Esophagus squamous epithelium (tissue), 5 donors: ENCODE results near the gene NDFIP1. TPM values are rescaled to one million over a fixed set of nuclear protein-coding genes. Genes with fewer than 3 reads are reported as not detected.

Source experiments
- DNase-seq: peaks from one replicate; lab custom pipeline; 2025; lab: John Stamatoyannopoulos, UW
- H3K27ac ChIP-seq, 4 donors: fragments of 200-600 bp; sonication (generic); one replicate each; pipeline ENCODE4 v1.5.1; 2016 to 2019; ENCODE audit warnings: mild to moderate bottlenecking in 1 of 4
- H3K27me3 ChIP-seq, 4 donors: fragments of 200-600 bp; sonication (generic); 1 replicate in 3 of 4; 2 replicates in 1 of 4; pipeline versions ENCODE4 v1.5.1 to v1.6.0; 2017 to 2021; ENCODE audit warnings: antibody characterized with exemption in 1 of 4
- H3K36me3 ChIP-seq, 3 donors: fragments of 200-600 bp; sonication (generic); one replicate each; pipeline ENCODE4 v1.5.1; 2016 to 2019
- H3K4me1 ChIP-seq, 3 donors: fragments of 200-600 bp; sonication (generic); one replicate each; pipeline ENCODE4 v1.5.1; 2017 to 2019
- H3K4me3 ChIP-seq, 4 donors: fragments of 200-600 bp; sonication (generic); 1 replicate in 3 of 4; 2 replicates in 1 of 4; pipeline ENCODE4 v1.5.1; 2016 to 2019; ENCODE audit warnings: mild to moderate bottlenecking in 2 of 4, moderate library complexity in 1 of 4
- H3K9me3 ChIP-seq, 3 donors: fragments of 200-600 bp; sonication (generic); one replicate each; pipeline ENCODE4 v1.5.1; 2016 to 2019
- CTCF ChIP-seq, 6 experiments: fragments of 450-650 bp in 4 of 6; fragments of 200-600 bp in 2 of 6; sonication (generic) in 2 of 6; IDR thresholded peaks; one replicate each; pipeline ENCODE4 v1.5.1; 2016 to 2019; ENCODE audit warnings: antibody characterized with exemption in 6 of 6, mild to moderate bottlenecking in 4 of 6, moderate library complexity in 4 of 6
- POLR2A ChIP-seq, 4 donors: fragments of 450-650 bp; IDR thresholded peaks; one replicate each; pipeline ENCODE4 v1.6.1; 2017; ENCODE audit warnings: antibody characterized with exemption in 4 of 4, mild to moderate bottlenecking in 4 of 4, moderate library complexity in 3 of 4
- WGBS, 2 donors: methylation state at CpG; one replicate each; pipeline ENCODE4 v1.1.5; 2018; 5-methylcytosine and 5-hydroxymethylcytosine counted together
- intact Hi-C: fragments of 100-400 bp; cut with DNase I; formaldehyde crosslinking; loops from one replicate; pipeline ENCODE4 v1.15.0; 2022
- total RNA-seq, 4 donors: library from RNA; depleted of rRNA; stranded (reverse); fragments of >200 nt; gene quantifications; one replicate each; pipeline ENCODE4 v1.1.0, GENCODE V29; 2016
- donor health status: DM: yes; HTN: yes; CAD: no.

The NDFIP1 gene
- total RNA-seq, 4 donors from 2014 or later, result 34.1 to 82.6 (median 38.9) TPM

GRCh38 chr5:142091922-142092321 is 16.7 kb upstream of the NDFIP1 start:
- no peaks in the 10 kb centered on the region for H3K9me3 ChIP-seq
- H3K4me3 ChIP-seq, result no peak overlapping the region
- DNase-seq, result no peak
- TF ChIP-seq CTCF (IDR thresholded peaks at IDR 0.05) (no peak), POLR2A (IDR thresholded peaks at IDR 0.05) (no peak)
- intact Hi-C loops, result no loop called here
- H3K27me3 ChIP-seq, result peaks cover 0 to 3% (median 0%) of the 10 kb centered on the region in 4 donors
- no peaks in the 10 kb centered on the region for H3K4me1 ChIP-seq
- no peaks in the 10 kb centered on the region for H3K36me3 ChIP-seq
- 27 to 48% methylated on average over 2 of the region's 2 CpGs for WGBS, 2 donors
- no peak overlapping the region for H3K27ac ChIP-seq

DNA sequence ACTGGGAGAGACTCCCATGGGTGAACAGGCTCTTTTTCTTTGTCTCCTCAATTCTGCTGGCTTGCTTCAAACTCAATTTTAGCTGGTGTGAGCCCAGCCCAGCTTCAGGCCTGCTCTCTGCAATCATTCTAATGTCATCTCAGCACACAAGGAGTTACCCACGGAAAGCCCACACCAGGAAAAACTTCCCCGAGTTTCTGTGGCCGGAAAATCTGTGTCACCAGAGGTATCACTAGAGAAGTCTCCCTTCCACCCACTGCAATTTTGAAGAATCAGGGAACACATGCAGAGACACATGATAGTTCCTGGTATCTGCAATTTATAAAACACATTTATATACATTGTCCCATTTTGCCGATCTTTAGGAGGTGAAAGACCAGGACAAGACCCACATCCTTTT is 13.5 kb upstream of the NDFIP1 start:
- Histone ChIP-seq H3K4me3 (no peak overlapping the region), H3K27me3 (no peaks in the 10 kb centered on the region), H3K36me3 (no peaks in the 10 kb centered on the region), H3K4me1 (peaks cover 0 to 10% (median 5%) of the 10 kb centered on the region in 3 donors), H3K27ac (peak overlapping the region in 1 of 4 donors; percentile 5), H3K9me3 (no peaks in the 10 kb centered on the region)
- TF ChIP-seq CTCF (IDR thresholded peaks at IDR 0.05) (no peak), POLR2A (IDR thresholded peaks at IDR 0.05) (no peak)
- intact Hi-C loops, result no loop called here
- WGBS, 2 donors, result 57 to 61% methylated on average over 4 of the region's 4 CpGs
- DNase-seq, result no peak

DNA sequence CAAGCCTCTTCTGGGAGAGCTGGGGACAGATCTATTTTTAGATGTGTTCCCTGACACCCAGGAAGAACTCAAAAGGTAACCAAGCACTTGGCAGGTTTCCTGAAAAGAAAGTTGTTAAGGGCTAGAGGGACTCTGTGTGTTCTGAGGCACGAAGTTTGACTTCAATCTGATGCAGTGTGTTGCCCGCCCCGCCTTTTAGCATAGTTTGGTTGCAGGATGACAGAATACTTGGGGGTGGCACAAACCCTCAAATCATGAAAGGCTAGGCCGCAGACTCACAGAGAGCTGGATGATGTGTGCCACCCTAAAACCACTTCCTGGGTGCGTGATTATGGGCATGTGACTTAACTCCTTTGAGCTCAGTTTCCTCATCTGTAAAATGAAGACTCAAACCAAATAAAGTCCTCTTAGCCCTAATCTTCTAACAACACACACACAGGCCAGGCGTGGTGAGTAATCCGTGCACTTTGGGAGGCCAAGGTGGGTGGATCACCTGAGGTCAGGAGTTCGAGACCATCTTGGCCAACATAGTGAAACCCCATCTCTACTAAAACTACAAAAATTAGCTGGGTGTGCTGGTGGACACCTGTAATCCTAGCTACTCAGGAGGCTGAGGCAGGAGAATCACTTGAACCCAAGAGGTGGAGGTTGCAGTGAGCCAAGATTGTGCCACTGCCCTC is 12.8 kb upstream of the NDFIP1 start:
- Histone ChIP-seq H3K36me3 (no peaks in the 10 kb centered on the region), H3K27me3 (no peaks in the 10 kb centered on the region), H3K4me1 (peaks cover 0 to 16% (median 8%) of the 10 kb centered on the region in 3 donors), H3K27ac (peak overlapping the region in 1 of 4 donors; percentile 5), H3K4me3 (no peak overlapping the region), H3K9me3 (no peaks in the 10 kb centered on the region)
- WGBS, 2 donors, result 63 to 69% methylated on average over 6 to 8 of the region's 8 CpGs
- DNase-seq, result no peak
- no peak for TF ChIP-seq POLR2A (IDR thresholded peaks at IDR 0.05)
- TF ChIP-seq CTCF (IDR thresholded peaks at IDR 0.05), result no peak
- intact Hi-C loops, result no loop called here

GRCh38 chr5:142096382-142096781 is 12.2 kb upstream of the NDFIP1 start:
- Histone ChIP-seq H3K9me3 (no peaks in the 10 kb centered on the region), H3K36me3 (no peaks in the 10 kb centered on the region), H3K4me3 (no peak overlapping the region), H3K4me1 (peaks cover 0 to 16% (median 8%) of the 10 kb centered on the region in 3 donors), H3K27ac (no peak overlapping the region), H3K27me3 (no peaks in the 10 kb centered on the region)
- TF ChIP-seq POLR2A (IDR thresholded peaks at IDR 0.05) (no peak), CTCF (IDR thresholded peaks at IDR 0.05) (no peak)
- intact Hi-C loops, result no loop called here
- no peak for DNase-seq
- WGBS, 2 donors, result 74 to 85% methylated on average over 3 of the region's 3 CpGs

DNA sequence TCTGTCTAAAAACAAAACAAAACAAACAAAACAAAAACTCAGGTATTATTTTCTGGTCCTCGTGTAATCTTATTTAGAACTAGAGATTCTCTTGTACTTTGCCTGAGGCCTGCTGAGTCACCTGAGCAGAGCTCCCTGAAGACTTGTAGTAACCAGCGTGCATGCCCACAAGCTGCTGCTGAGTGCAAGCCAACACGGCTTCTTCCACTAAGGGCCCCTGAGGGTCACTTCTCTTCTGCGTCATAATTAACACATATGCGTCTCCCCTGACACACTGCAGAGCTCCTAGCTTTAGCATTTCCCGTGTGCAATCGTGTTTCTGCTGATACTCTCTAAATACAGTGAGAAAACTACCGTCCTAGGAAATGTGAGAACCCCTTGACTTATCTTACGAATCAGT is 10.9 kb upstream of the NDFIP1 start:
- Histone ChIP-seq H3K27ac (no peak overlapping the region), H3K4me3 (no peak overlapping the region), H3K9me3 (no peaks in the 10 kb centered on the region), H3K4me1 (peaks cover 0 to 24% (median 10%) of the 10 kb centered on the region in 3 donors), H3K36me3 (no peaks in the 10 kb centered on the region), H3K27me3 (no peaks in the 10 kb centered on the region)
- DNase-seq, result no peak
- no peak for TF ChIP-seq POLR2A (IDR thresholded peaks at IDR 0.05)
- no peak for TF ChIP-seq CTCF (IDR thresholded peaks at IDR 0.05)
- WGBS, 2 donors, result 31 to 49% methylated on average over 9 of the region's 9 CpGs
- intact Hi-C loops, result no loop called here
